Mucosa of gallbladder (tissue), 1 donor: ENCODE data around the gene PVALB. TPM values are rescaled to one million over a fixed set of nuclear protein-coding genes. Genes with fewer than 3 reads are reported as not detected.

Experiments
- DNase-seq: peaks from one replicate; pipeline ENCODE4 v3.0.0-alpha.2; 2020; ENCODE audit warnings: low spot score
- total RNA-seq: library from RNA; stranded (reverse); gene quantifications from one replicate; pipeline ENCODE4 v1.2.1, GENCODE V29; 2021
- donor health status: DM: no; HTN: no; CAD: no.

PVALB gene, protein sequence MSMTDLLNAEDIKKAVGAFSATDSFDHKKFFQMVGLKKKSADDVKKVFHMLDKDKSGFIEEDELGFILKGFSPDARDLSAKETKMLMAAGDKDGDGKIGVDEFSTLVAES
- not detected for total RNA-seq

DNA sequence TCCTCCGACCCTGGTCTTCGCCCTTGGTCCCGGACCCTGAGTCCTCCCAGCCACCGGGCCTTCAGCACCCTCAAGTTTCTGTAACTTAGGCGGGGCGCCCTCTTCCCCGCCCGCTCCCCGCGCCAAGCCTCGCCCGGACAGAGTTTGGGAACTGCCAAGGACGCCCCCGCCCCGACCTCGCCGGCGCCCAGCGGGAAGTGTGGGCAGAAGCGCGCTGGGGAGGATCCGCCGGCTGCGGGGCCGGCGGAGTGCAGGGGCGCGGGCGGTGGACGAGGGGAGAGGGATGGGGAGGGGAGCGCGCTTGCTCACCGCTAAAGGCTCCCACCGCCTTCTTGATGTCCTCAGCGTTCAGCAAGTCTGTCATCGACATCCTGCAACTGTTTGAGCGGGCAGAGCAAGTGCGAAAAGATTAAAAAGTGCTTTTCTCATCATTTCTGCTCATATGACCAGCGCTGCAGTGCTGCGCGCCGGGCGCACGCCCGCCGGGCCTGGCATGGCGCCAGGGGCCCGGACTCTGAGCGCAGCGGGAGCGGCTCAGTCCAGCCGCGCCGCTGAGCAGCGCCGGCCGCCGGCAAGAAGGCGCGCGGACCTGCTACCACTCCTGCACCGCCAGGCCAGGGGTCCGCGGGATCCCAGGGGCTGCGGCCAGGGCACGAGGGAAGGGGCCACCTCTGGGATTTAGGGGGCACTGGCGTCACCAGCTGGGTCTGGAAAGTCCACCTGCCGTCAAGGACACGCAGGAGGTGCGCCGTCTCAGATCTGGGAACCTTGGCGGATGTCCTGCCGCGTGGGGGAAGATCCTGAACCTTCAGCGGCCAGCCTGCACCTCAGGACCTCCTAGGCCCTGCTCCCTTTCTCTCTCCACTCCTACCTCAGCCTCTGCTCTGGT, at the start of gene PVALB:
PVALB (minus strand) TSS at position 400 of the 889 bp plus-strand sequence; CDS start at position 370, 30 bp downstream.
- peak; percentile 14 for DNase-seq

DNA sequence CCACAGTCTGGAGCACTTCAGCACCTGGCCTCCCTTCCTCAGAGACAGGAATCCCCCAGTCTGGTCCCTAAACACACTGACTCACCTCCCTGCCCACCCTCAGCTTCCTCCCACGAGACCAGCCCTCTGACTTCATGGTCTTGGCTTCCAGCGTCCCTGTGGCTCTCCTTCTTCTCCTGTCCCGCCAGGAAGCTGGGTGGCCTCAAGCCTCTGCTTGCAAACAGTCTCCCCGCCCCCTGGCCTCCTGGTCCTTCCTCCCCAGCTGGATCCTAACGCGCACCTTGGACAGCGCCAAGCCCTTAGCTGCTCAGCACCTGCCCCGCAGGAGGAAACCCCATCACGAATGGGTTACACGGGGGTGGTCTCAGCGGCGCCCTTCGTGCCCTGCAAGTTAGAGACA, 48.5 kb upstream of the PVALB start:
- DNase-seq: no peak

DNA sequence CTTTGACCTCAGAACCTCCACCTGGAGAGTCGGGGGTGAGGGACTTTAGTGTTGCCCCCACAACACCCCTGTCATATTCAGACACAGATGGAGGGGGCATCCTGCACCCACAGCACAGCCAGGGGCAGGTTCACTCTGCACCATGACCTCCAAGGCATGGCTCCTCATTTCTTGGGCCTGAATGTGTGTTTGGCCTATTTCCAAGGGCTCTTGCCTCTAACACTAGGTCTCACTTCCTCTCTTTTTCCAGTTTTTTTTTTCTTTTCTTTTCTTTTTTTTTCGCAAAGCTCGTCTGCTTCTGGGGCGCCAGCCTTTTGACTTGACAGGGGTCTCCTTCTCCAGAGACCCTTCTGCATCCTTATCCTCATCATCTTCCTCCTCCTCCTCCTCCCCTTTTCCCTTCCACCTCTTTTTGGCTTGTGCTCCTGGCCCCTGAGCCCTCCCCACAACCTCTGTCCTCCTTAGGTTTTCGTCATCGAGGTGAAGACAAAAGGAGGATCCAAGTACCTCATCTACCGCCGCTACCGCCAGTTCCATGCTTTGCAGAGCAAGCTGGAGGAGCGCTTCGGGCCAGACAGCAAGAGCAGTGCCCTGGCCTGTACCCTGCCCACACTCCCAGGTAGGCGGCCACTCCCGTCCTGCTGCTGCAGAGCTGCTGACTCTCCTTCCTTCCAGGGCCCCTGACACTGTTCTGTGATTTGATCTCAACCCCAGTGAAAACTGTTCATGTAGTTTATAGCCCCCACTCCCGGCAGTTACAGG, 47.8 kb upstream of the PVALB start:
- no peak for DNase-seq

DNA sequence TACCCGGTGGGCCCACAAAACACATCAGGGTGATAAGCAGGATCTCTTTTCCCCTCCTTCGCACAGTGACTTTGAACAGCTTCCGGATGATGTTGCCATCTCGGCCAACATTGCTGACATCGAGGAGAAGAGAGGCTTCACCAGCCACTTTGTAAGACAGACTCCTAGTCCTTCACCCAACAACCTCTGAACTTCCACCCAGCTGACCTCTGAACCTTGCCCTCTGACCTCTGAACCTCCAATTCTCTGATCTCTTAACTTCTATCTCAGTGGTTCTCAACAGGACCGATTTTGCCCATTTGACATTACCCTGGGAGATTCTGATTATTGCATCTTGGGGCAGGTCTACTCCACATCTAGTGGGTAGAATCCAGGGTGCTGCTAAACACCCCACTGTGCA, 47.1 kb upstream of the PVALB start:
- no peak for DNase-seq

DNA sequence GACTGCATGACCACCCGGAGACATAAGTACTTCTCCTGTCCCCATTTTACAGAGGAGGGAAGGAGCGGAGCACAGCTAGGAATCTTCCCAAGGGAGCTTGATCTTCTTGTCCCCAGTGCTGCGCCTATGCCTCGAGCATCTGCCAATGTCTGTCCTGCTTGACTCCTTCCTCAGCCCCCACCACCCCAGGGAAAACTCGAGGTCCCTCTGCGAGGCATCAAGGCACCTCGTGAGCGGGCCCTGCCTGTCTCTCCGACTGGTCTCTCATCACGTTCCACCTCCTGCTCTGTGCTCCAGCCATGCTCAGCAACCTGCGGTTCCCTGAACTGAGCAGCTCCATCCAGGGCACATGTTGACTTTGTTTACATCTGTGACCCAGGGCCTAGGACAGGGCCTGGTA, 46.4 kb upstream of the PVALB start:
- no peak for DNase-seq

DNA sequence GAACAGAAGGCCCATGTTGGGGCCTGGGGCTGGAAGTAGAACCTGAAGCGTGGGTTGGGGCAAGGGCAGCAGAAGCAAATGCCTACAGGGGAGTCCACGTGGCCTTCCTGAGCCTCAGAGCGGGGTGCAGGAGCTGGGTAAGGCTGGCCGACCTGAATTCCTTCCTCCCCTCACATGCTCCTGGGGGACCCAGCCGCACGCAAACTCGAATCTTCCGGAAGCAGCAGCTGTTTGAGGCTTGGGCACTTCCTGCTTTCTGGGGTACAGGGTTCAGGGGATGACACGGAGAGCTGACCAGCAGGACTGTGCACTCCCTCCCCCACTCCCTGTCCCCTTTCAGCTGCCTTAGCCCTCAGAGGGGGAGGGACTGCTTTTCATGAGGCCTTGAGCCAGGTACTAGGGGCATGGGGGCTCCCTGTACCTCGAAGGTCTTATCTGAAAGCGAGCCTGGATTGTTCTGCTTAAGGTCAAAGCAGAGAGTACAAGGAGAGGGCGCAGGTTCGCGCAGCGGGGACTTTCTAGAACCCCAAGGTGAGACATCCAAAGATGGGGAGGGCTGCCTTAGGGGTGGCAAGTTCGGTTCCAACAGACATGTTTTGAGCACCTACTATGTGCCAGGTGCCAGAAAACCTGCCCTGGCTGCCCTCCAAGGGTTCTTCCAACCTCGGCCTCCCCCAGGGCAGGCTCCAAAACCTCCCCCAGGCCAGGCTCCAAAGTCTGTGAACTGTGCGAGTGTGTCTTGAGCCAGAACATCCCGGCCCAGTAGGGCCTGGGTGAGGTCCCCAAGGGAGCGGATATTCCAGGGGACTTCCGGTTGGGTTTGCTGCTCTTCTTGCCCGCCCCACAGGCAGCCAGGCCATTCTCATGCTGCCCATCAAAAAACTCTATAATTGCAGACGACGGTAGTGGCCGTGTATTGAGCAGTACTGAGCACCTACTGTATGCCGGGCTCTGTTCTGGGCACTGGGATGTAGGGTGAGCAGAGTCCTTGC, 45.7 kb upstream of the PVALB start:
- peak; percentile 38 for DNase-seq

DNA sequence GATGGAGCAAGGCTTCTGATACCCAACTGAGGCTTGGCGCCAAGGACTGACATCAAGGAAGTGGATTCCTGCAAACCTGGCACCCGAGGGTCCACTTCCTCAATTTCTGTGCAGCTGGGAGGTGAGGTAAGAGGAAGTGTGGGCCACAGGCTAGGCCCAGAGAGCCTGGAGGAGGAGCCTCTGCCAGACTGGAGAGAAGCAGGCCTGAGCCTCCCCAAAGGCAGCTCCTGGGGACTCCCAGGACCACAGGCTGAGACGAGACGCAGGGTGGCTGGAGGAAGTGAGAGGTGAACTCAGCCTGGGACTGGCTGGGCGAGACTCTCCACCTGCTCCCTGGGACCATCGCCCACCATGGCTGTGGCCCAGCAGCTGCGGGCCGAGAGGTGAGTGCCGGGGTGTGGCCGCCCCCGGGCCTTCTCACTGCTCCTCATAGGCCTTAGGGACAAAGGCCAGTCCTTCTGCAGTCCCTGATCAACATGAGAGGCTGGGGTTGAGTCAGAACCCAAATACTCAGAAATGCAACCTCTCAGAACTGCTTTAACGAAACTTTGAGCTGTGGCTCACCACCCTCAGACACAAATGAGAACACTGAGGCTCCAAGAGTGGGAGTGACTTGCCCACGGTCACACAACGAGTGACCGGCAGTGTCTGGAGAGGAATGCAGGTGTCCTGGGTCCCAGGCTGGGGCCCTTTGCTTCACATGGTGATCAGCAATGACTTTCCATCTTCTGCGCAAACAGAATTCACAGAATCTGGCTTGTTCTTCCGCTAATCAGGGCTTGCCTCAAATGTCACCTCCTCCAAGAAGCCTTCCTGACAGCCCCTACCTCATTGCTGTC, 44.2 kb upstream of the PVALB start, which contains the start of gene NCF4:
NCF4 (plus strand) TSS at position 186 of the 839 bp plus-strand sequence; CDS start at position 352, 166 bp downstream.
- peak; percentile 53 for DNase-seq

DNA sequence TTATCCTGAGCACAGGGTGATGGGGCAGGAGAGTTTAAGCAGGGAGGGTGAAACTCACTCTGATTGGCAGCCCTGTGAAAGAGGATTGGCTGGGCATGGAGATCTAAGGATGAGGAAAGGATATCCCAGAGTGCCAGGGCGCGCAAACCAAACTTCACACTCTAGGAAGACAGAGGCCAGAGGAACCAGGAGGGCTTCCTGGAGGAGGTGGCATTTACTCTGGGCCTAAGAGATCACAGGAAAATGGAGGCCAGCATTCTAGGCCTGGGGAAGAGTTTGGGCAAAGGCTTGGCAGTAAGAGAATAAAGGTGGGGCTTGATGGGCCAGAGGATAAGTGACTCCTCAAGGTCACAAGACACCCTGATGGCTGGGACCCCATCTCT, 43.6 kb upstream of the PVALB start:
- no peak for DNase-seq

DNA sequence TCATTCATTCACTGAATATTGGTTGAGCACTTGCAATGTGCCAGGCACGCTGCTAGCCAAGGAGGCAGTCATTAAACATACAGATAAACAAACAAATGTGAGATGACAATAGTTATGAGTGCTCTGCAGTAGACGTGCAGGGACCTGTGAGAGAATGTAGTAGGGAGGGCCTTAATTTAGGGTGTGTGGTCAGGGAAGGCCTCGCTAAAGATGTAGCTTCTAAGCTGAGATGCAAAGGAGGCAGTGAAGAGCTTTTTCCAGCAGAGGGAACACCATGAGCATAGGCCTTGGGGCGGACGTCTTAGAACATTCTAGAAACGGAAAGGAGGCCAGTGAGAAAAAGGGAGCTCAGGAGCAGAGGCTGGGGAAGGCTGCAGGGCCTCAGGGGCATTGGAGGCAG, 43.2 kb upstream of the PVALB start:
- no peak for DNase-seq

DNA sequence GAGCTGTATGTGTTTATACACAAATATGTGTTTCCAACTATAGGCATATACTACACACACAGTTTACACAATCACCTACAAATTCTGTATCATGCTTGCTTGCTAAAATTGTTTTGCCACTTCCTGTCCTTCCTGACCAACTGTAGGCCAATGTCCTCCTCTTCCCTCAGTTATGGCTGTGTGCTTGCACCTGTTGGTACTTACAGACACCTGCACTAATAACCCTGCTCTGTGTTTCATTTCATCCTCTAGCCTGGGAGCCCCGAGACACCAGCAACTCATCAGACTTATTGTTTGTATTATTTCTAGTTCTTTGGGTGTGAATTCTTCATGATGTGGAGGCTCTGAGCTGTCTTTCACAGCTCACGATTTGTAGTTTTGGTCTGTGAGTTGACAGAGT, 42.1 kb upstream of the PVALB start:
- DNase-seq: no peak

DNA sequence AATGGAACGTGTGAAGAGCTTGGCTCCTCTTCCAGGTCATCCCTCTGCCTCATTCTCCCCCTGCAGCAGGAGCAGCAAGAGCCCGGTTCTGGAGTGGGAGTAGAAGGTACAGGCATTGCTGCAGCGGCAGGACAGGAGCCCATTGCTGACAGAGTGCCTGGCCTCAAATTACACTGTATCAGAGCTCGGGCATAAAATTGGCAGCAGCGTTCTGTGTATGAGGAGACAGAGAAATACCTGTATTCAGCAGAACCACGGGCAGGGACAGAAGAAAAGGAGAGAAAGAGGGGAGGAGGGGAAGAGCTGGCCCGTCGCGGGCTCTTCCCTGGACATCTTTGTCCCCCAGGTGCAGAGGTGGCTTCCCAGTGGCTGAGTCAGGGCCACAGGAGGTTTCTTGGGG, 41.3 kb upstream of the PVALB start:
- no peak for DNase-seq

DNA sequence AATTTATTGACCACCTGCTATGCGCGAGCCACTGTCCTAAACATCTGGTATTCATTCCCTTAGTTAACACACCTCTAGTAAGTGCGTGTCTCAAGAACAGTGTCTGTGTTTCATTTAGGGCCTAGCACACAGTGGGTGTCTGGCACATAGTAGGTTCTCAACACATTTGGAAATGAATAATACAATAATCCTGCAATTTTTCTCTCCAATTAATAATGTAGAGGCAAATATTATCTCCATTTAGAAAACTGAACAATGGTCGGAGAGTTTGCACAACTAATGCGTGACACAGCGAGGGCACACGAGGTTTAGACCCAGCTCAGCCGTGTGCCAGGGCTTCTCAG, 39.9 kb upstream of the PVALB start:
- DNase-seq: no peak

DNA sequence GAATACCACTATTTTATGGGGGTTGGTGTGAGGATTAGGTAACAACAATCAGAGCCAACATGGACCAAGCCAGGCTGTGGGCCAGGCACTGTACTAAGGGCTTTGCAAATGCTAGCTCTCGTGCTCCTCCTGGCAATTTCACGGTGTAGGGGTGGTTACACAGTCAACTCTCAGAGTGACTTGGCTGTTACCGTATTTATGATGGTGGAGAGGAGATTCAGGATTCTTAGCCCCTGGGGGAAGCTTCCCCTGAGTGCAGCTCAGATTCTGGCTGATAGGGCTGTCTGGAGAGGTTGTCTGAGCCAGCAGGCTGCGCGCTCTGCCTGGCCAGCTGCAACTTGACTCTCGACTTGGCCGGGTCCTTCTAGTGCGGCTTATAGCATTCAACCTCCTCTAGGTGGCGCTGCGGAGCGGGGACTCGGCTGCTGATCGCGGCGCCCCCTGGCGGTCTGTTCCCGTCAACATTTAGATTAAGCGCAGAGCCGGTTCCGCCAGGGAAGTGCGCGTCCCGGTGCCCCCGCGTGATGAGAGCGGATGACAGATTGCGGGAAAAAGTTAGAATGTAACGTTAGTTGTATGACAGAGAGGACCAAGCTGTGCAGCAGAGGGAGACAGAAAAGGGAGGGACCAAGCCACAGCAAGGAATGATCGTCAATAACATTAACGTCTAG, 39.4 kb upstream of the PVALB start:
- peak; percentile 92 for DNase-seq

DNA sequence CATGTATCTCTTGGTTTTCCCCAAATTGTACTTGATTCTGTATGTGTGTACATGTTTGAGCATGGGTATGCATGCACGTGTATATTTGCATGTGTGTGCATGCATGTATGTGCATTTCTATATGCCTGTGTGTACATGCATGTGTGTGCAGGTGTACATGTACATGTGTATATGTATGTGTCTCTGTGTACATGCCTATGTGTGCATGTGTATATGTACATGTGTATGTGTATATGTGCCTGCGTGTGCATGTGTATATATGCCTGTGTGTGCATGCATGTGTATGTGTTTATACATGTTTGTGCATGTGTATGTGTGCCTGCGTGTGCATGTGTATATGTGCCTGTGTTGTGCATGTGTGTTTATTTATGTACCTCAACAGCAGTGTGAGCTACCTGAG, 38.6 kb upstream of the PVALB start:
- DNase-seq: no peak

DNA sequence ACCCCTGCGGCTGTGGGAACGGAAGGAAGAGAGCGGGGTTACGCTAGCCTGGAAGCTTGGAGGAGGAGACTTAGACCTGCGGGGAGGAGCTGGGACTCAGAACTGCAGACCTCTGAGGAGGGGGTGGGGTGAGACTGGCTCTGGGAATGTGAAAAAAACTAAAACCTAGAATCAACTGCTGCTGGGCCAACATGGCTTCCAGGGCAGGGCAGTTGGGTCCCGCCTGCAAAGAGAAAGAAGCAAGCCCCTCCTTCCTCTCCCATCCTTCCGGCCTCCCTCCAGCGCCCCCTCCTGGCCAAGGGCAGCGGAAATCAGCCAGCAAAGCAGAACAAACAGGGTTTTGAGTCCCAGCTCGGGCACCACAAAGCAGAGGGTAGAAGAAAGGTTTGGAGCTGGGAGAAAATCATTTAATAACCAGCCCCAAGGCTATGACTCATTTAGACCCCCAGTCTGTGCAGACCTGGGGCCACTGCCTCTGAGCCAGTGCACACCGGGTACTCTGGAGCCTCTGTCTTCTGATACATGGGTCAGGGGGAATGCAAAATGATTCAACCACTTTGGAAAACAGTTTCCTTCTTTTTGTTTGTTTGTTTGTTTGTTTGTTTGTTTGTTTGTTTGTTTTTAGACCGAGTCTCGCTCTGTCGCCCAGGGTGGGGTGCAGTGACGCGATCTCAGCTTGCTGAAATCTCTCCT, 36.7 kb upstream of the PVALB start:
- peak; percentile 52 for DNase-seq

DNA sequence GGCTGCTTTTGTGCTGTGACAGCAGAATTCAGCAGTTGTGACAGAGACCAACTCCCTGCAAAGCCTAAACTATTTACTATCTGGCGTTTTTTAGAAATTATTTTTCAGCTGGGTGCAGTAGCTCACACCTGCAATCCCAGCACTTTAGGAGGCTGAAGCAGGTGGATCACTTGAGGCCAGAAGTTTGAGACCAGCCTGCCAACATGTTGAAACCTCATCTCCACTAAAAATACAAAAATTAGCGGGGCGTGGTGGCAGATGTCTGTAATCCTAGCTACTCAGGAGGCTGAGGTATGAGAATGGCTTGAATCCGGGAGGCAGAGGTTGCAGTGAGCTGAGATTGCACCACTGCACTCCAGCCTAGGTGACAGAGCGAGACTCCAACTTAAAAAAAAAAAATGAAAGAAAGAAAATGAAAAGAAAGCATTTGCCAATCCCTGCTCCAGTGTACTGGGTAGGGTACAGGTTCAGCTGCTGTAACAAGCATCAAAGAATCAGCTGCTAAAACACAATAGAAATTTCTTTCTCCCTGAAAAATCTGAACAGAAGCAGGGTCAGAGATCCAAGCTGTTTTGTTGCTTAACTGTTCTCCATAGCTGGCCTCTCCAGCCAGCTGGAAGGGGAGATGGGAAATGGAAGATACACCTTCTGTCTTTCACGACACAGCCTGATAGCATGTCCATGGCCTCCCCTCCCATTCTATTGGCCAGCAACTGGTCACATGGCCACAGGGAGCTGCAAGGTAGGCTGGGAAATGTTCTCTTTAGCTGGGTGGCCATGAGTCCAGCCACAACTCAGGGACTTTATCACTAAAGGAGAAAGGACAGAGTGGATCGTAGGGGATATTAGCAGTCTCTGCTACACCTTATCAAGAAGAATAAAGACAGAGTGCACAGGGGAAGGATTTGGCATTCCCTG, 35.5 kb upstream of the PVALB start:
- no peak for DNase-seq

DNA sequence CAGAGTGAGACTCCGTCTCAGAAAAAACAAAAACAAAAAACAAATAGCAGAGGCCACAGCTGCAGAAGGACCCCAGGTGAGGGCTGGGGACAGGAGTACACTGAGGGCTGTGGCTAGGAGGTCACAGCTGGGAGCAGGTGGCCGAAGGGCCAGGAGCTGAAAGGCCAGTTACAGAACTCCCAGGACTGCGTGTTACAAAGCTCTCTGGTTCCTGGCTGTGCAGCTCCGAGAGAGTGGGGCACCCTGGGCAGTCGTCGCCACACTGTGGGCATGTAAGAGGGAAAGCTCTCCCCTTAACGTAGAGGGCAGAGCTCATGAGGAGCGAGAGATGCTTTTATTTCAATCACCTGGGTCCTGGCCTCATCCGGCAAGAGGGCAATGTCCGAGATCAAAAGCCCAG, 33.8 kb upstream of the PVALB start:
- no peak for DNase-seq

DNA sequence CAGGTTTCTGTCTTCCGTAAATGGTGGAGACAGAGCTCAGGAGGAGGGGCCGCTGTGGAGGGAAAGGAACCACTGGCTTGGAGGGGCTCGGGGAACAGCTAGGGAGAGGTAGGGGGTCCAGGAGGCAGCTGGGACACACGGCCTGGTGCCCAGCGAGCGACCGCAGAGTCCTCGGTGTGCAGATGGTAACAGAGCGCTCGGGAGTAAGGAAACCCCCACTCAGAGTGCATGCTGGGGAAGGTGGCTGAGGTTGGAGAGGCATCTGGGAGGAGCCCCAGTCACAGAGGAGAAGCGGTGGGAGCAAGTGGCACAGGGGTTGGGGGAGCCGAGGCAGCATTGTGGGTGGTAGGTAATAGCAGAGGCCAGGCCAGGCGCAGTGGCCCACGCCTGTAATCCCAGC, 33.2 kb upstream of the PVALB start:
- DNase-seq: no peak
